ENCODE measurements around the gene PRDM13. TPM values are rescaled to one million over a fixed set of nuclear protein-coding genes. Genes with fewer than 3 reads are reported as not detected.
"Not testable (repeated sequence)": the region's sequence is repeated elsewhere in the genome, so short reads cannot be mapped to it uniquely, and the experiment has no call there.

Gene PRDM13
- polyA plus RNA-seq, 3 donors = not detected

DNA sequence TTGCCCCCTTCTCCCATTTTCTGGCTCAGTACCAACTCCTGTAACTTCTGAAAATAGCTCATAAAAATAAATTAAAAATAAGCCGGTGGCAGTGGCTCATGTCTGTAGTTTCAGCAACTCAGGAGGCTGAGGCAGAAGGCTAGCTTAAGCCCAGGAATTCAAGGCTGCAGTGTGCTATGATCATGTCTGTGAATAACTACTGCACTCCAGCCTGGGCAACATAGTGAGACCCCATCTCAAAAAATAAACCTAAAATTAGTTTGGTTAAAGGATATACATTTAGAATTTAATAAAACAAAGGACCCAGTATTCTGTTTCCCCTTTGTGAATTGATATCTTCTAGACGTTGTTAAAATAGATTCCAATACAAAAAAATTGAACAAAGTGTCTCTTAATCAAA is 10.5 kb downstream of the PRDM13 start:
- DNase-seq (ENCODE audit: extremely low read depth in 1 of 11, low read depth in 9 of 11, low spot score in 4 of 11) = no peak

DNA sequence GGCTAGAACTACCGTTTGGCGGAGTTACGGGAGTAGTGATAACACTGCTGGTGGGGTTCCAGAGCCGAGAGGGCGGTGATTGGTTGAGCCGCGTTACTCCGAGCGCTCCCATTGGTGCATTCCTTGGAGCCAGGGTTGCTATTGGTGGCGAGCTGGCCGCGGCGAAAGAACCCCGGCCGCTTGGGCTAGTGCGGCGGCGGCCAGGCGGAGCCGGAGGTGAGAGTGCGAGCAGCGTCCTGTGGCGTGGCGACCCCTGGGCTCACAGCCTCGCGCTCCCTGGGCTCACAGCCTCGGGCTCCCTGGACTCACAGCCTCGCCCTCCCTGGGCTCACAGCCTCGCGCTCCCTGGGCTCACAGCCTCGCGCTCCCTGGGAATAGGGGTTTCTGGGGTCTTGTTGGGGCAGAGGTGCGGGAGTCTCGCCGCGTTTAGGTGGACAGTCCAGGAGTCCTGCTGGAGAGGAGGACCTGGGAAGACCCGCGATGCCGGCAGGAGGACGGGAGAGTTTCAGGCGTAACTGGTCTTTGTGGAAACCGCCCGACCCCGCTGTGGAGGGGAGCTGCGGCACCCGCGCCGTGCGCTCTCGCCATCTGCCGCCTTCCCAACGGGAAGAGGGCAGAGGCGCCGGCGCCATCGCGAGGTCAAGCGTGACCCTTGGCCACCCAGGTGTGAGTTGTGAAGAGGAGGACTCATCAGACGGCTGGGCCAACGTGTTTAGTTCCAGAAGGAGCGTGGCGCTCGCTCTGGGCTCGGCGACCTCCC is 12.2 kb downstream of the PRDM13 start:
- no peak for DNase-seq (ENCODE audit: extremely low read depth in 1 of 11, low read depth in 9 of 11, low spot score in 4 of 11)

DNA sequence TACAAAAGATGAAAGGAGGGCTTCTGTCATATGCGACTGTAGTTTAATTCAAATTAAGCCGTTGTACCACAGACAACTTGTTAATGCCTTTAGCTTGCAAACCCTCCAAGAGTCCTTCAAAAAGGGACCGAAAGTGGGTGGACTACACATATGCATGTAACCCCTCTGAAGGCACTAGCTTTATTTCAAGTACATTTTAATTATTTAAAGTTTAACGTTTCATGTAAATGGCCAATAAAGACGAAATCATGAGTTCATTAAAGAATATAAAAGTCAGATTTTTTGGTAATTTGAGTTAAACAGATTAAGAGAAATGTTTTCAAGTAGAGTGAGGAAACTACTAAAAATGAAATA is 12.8 kb downstream of the PRDM13 start:
- DNase-seq (ENCODE audit: extremely low read depth in 1 of 11, low read depth in 9 of 11, low spot score in 4 of 11) = no peak

DNA sequence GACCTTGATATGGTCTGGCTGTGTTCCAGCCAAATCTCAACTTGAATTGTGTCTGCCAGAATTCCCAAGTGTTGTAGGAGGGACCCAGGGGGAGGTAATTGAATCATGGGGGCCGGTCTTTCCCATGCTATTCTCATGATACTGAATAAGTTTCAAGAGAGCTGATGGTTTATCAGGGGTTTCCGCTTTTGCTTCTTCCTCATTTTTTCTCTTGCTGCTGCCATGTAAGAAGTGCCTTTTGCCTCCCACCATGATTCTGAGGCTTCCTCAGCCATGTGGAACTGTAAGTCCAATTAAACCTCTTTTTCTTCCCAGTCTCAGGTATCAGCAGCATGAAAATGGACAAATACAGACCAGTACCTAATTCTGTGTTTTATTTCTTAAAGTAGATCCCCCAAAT is 15.4 kb downstream of the PRDM13 start:
- DNase-seq (ENCODE audit: extremely low read depth in 1 of 11, low read depth in 9 of 11, low spot score in 4 of 11) = not testable (repeated sequence)

DNA sequence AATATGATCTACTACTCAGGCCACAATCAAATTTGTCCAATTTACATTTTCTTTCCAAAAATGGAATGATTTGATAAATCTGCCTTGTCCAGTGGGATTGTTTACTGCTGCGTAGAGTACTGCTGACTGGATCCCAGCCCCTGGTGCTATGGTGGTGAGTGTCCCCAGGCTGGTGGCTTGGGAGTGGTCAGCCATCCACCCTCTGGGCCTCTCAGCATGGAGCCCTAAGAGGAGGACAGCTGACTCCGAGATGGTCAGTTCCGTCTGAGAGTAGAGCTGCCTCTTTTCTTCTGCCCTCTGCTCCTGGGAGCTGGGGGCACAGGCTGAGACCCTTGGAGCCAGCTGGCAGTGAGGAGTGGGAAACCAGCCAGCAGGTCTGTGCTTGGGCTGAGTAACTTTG is 22.7 kb downstream of the PRDM13 start:
- DNase-seq (ENCODE audit: extremely low read depth in 1 of 11, low read depth in 9 of 11, low spot score in 4 of 11) = no peak

DNA sequence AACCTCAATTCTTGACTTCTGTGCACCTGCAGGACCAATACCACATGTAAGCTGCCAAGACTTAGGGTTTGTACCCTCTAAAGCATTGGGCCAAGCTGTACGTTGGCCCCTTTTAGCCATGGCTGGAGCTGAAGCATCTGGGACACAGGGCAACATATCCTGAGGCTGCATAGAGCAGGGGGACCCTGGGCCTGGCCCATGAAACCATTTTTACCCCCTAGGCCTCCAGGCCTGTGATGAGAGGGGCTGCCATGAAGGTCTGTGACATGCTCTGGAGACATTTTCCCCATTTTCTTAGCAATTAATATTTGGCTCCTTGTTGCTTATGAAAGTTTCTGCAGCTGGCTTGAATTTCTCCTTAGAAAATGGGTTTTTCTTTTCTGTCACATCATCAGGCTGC is 31.0 kb downstream of the PRDM13 start:
- DNase-seq (ENCODE audit: extremely low read depth in 1 of 11, low read depth in 9 of 11, low spot score in 4 of 11) = no peak

DNA sequence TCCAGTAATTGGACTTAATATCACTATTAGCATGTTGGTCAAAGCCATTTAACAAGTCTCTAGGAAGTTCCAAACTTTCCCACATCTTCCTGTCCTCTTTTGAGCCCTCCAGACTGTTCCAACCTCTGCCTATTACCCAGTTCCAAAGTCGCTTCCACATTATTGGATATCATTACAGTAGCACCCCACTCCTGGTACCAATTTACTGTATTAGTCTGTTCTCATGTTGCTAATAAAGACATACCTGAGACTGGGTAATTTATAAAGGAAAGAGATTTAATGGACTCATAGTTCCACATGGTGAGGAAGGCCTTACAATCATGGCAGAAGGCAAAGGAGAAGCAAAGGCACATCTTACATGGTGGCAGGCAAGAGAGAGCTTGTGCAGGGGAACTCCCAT is 31.7 kb downstream of the PRDM13 start:
- not testable (repeated sequence) for DNase-seq (ENCODE audit: extremely low read depth in 1 of 11, low read depth in 9 of 11, low spot score in 4 of 11)

DNA sequence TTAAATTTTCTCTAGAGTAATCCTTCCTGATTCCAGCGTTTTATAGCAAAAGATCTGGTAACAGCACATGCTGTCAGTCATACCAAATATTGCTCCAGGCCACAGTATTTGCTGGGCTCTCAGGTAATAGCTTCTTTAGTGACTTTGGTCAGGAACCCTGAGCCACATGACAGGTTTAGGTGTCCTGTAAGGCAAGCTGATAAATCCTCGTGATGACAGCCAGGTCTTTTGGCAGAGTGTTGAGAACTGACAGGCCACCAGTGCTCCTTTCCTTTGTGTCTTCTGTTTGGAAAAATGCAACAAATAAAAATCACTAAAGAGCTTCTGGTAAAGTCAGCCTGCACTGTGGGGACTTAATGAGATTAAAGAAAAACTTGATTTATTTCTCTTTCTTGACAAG is 34.6 kb downstream of the PRDM13 start:
- no peak for DNase-seq (ENCODE audit: extremely low read depth in 1 of 11, low read depth in 9 of 11, low spot score in 4 of 11)

DNA sequence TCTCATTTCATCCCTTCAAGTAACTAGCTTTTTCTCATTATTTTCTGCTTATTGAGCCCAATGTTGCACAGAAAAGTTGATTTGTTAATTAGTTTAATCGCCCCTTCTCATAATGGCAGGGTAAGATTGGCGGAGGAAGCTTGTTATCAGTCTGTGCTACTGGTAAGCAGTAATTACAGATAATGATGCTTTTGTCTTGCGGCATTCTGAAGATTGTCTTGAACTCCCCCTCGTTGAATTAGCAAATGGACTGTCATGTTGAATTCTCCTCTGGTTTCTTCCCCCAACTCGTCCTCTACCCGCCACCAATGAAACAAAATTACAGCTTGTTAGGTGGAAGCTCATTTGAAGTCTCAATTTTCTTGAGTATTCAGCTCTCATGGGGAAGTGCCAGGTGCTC is 39.4 kb downstream of the PRDM13 start:
- DNase-seq (ENCODE audit: extremely low read depth in 1 of 11, low read depth in 9 of 11, low spot score in 4 of 11) = no peak

DNA sequence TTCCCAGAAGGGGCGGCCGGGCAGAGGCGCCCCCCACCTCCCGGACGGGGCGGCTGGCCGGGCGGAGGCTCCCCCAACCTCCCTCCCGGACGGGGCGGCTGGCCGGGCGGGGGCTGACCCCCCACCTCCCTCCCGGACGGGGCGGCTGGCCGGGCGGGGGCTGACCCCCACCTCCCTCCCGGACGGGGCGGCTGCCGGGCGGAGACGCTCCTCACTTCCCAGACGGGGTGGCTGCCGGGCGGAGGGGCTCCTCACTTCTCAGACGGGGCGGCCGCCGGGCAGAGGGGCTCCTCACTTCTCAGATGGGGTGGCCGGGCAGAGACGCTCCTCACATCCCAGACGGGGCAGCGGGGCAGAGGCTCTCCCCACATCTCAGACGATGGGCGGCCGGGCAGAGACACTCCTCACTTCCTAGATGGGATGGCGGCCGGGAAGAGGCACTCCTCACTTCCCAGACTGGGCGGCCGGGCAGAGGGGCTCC is 43.5 kb downstream of the PRDM13 start:
- not testable (repeated sequence) for DNase-seq (ENCODE audit: extremely low read depth in 1 of 11, low read depth in 9 of 11, low spot score in 4 of 11)

DNA sequence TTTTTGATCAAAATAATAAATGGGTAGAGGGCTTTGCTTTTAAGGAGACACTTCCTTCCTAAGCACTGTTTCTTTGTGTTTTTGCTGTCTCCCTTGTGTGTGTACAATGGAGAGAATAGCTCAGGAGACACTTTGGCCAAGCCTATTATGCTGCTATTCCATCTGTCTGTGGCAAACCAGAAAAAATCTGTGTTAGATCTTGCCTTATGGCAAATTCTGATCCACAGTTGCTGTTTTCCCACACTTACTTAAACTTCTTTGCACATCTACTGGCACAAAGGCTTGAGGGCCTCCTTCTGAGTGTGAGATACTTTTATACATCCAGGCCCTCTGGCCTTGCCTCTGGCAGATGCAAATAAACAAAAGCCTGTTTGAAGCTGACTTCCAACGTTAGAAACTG is 53.6 kb downstream of the PRDM13 start:
- no peak for DNase-seq (ENCODE audit: extremely low read depth in 1 of 11, low read depth in 9 of 11, low spot score in 4 of 11)

DNA sequence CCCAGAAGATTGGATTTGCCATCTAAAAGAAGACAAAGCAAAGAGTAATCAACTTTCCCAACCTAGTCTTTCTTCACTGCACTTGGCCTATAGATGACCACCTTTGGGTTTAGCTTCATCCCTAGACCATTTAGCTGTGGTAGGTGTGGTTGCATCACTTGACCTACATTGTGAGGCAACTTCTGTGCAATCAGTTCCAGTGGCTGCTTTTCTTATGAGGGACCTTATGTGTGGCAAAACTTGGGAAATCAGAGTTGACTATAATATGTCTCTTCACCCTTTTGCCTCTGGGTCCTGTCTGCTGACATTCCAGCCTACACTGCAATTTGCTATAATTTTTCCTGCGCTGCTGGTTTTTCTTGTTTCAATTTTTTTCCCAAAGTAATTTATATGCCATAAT is 55.2 kb downstream of the PRDM13 start:
- no peak for DNase-seq (ENCODE audit: extremely low read depth in 1 of 11, low read depth in 9 of 11, low spot score in 4 of 11)

DNA sequence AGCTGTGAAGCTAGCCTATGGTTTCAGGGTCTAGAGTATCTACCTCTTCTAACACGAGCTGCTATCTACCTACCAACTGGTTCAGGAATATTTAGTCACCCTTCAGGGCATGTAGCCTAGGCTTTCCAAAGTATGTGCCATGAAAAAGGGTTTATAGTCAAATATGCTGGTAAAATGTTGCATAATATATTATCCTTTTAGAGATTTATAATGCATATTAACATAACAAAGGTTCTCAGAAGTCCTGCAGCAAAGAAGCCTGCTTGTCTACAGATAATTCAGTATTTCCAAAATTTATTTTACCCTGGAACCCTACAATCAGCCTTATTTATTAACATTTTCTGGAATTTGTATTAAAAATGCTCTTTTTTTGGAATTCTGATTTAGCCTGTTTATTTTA is 56.0 kb downstream of the PRDM13 start:
- no peak for DNase-seq (ENCODE audit: extremely low read depth in 1 of 11, low read depth in 9 of 11, low spot score in 4 of 11)

Other genes with a start within 250 kb of the PRDM13 start
- 10 to 100 TPM; 10.5 to 14.4 (median 12.1) TPM for gene COQ3, start 212.6 kb upstream of the PRDM13 start, polyA plus RNA-seq (ENCODE audit: insufficient read length in 3 of 3)
- gene PNISR, start 181.5 kb upstream of the PRDM13 start, polyA plus RNA-seq (ENCODE audit: insufficient read length in 3 of 3) = 100 to 1,000 TPM; 272 to 468 (median 329) TPM
- gene USP45, start 91.4 kb upstream of the PRDM13 start, polyA plus RNA-seq (ENCODE audit: insufficient read length in 3 of 3) = 10 to 100 TPM in 2 of 3 donors, 1 to 10 TPM in 1; 9.4 to 13.6 (median 11.7) TPM
- 10 to 100 TPM; 68.9 to 96.2 (median 85.9) TPM for gene CCNC, start 38.2 kb upstream of the PRDM13 start, polyA plus RNA-seq (ENCODE audit: insufficient read length in 3 of 3)